Stimulated activated memory B cell treated with anti-CD40 and anti-IgM and Interleukin-4, amounts not matched to agents 10 μg/mL and 1 μg/mL and 100 μg/mL, for 72 hours (primary cell): ENCODE results near the gene SHROOM4.

Source experiments
- ATAC-seq: fragments of 150-1000 bp; cut with Tn5 transposase; 2 replicates; pipeline ENCODE4 v1.10.0; 2021
- H3K27ac Mint-ChIP-seq: one replicate; pipeline ENCODE4 v1.8.0; 2022; ENCODE audit warnings: mild to moderate bottlenecking, mixed read lengths
- H3K27me3 Mint-ChIP-seq: one replicate; pipeline ENCODE4 v1.8.0; 2022; ENCODE audit warnings: mixed read lengths
- H3K36me3 Mint-ChIP-seq: one replicate; pipeline ENCODE4 v1.8.0; 2022; ENCODE audit warnings: mixed read lengths
- H3K4me1 Mint-ChIP-seq: one replicate; pipeline ENCODE4 v1.8.0; 2022; ENCODE audit warnings: mixed read lengths
- H3K4me3 Mint-ChIP-seq: one replicate; pipeline ENCODE4 v1.8.0; 2022; ENCODE audit warnings: mild to moderate bottlenecking, moderate library complexity, mixed read lengths
- H3K9me3 Mint-ChIP-seq: one replicate; pipeline ENCODE4 v1.8.0; 2022; ENCODE audit warnings: mixed read lengths

Gene SHROOM4

DNA sequence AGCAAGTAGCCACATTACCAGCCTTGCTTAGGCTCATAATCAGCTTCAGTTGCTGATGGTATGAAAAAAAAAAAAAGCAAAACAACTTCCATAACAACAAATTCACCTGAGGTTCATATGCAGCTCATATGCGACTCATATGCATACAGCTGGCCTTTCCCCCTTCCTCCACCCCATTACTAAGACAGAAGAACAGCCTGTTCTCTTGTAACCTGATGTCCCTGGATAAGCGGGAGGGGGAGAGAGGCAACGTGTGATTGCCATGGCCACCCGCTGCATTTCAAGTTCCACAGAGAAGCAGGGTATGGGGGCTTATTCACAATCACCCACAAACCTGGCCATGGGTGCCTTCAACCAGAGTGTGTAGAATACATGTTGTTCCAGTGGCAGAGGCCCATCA, 248.3 kb downstream of the SHROOM4 start:
- peaks cover under 1% of the 10 kb centered on the region for H3K9me3 Mint-ChIP-seq
- no peak overlapping the region for H3K27ac Mint-ChIP-seq
- no peaks in the 10 kb centered on the region for H3K36me3 Mint-ChIP-seq
- no peaks in the 10 kb centered on the region for H3K4me1 Mint-ChIP-seq
- ATAC-seq: no peak
- H3K4me3 Mint-ChIP-seq: no peak overlapping the region
- no peaks in the 10 kb centered on the region for H3K27me3 Mint-ChIP-seq
